ENCODE results near the gene NEDD4L.
"Not testable (repeated sequence)": the region's sequence is repeated elsewhere in the genome, so short reads cannot be mapped to it uniquely, and the experiment has no call there.

NEDD4L gene

DNA sequence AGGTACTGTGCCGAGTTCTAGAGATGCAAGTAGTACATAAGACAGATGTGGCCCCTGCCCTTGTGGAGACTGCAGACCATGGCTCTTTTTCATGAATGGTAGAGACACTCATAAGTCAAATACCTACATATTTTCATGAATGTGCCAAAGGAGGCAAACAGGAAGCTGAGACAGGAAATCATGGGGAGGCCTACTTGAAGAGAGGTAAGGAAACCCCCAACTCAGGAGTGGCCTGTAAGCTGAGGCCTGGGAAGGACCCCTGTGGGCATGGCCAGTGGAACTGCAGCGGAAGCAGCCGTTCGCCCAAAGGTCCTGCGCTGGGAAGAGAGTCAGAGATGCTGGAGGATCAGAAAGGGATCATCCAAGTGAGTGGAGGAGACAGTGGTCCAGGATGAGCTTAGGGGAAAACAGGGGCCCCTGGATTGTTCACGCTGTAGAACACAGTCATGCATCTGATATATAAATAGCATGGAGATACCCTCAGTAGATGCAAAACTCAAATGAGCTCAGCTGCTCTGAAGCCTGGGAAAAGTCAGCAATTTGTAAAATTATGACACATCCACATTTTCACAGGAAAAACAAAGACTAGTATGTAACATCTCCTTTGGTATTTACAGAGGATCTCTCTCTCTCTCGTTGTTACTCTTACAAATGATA, 228.9 kb downstream of the NEDD4L start:
- DNase-seq: no peak

DNA sequence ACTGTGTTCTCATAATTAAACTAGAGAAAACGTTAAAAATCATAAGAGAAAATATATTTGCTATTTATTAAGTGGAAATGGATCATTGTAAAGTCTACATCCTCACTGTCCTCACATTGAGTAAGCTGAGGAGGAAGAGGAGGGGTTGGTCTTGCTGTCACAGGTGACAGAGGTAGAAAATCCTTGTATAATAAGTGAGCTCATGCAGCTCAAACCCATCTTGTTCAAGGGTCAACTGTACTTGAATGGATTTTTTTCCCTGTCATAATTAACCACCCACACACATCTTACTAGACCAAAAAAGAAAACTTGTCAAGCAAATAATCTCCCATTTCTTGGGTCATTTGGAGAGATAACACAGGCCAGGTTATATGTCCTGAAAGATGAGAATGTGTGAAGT, 231.2 kb downstream of the NEDD4L start:
- DNase-seq: no peak

GRCh38 chr18:58276789-58277739, 233.0 kb downstream of the NEDD4L start:
- no peak for DNase-seq

- no peak for DNase-seq
These were observed 235.6 kb downstream of the NEDD4L start for GRCh38 chr18:58279504-58280175.

- DNase-seq: no peak
These were observed 236.2 kb downstream of the NEDD4L start for GRCh38 chr18:58280191-58280590.

DNA sequence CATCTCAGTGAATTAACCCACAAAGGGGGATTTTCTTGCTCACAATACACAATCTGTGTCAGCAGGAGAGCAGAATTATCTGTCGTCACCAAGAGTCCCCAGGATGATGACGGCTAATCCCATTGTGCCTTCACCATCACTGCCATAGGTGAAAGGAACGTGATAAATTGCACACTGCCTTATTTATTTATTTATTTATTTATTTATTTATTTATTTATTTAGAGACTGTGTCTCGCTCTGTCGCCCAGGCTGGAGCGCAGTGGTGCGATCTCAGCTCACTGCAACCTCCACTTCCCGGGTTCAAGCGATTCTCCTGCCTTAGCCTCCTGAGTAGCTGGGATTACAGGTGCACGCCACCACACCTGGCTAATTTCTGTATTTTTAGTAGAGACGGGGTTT, 238.8 kb downstream of the NEDD4L start:
- DNase-seq: not testable (repeated sequence)

- peak; percentile 11 for DNase-seq
These were observed 240.8 kb downstream of the NEDD4L start for GRCh38 chr18:58284699-58285448.

GRCh38 chr18:58285449-58286130, 241.6 kb downstream of the NEDD4L start:
- DNase-seq: no peak

- DNase-seq: no peak
These were observed 242.8 kb downstream of the NEDD4L start for GRCh38 chr18:58286632-58287352.

GRCh38 chr18:58287353-58288274, 243.6 kb downstream of the NEDD4L start:
- no peak for DNase-seq

- DNase-seq: no peak
These were observed 245.1 kb downstream of the NEDD4L start for GRCh38 chr18:58288921-58289797.

GRCh38 chr18:58290116-58290695, 246.2 kb downstream of the NEDD4L start:
- DNase-seq: no peak

DNA sequence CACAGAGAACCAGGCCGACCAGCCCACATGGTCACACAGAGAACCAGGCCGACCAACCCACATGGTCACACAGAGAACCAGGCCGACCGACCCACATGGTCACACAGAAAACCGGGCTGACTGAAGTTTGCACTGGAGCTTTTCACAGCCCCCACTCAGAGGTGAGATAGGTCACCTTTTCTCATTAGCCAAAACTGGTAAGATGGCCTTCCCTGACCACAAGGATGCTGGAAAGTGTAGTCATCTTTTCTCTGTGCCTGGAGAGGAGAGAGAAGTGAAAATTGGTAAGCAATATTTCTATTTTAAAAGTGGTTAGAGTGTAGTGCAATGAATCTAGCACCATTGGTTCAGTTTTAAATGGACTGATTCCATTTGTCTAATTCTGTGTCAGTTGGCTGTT, 247.1 kb downstream of the NEDD4L start:
- DNase-seq: no peak

DNA sequence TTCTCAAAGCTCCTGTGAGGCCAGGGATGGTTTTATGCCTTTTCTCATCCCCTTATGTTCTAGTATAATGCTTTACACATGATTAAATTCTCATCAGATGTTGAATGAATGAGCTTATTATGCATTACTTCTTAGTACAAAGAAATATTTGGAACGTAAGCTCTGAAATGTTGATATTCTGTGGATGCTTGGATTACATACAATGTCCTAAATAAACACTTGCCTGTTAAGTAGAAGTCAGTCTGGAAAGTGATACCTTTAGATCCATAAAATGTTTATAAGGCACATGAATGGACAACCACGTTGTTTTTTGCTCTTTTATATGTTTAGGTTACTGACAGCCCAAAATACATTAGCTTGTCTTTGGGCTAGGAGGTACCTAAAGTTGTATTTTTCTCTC, 248.6 kb downstream of the NEDD4L start:
- no peak for DNase-seq

DNA sequence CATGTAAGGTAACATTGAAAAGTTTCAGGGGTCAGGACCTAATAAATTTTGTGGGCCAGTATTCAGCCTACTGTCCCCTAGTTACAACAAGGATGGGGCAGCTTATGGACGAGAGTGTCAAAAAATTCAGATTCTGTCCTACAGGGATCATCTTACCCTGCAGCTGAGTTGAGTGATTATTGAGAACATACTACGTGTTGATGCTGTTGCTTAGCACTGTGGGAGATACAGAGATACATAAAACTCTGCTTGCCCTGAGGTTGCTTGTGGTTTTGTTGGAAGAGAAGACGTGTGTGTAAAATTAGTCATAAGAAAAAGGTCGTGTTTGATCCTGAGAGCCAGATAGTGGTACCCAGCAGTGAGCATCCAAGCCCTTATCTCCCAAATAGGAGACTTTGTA, 253.2 kb downstream of the NEDD4L start:
- DNase-seq: no peak

GRCh38 chr18:58298251-58299134, 254.5 kb downstream of the NEDD4L start:
- DNase-seq: no peak

DNA sequence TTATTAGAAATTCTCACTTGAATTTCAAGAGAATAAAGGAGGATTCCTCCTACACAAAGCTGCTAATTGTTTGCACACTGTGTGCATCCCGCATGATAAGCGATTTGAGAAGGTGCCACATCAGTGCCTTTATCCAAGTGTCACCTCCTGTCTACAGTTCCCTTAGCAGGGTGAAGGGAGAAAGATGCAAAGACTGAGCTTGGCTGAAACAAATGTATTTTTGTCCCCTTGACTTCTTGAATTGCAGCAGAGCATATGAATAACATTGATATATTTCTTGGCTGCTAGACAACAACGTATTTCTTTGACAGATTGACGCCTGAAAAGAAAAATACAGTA, 255.1 kb downstream of the NEDD4L start:
- no peak for DNase-seq

GRCh38 chr18:58299936-58300335, 255.9 kb downstream of the NEDD4L start:
- DNase-seq: no peak

Data from hematopoietic multipotent progenitor cell treated with erythropoietin and hydrocortisone succinate and interleukin-3 and kit ligand, for 8 days (in vitro differentiated cells).